ENCODE results near the gene TMEM170A.
A peak's percentile ranks its signal among the peaks of the same experiment; 100 is the strongest.

TMEM170A gene

GRCh38 chr16:75477680-75478473 is 13.4 kb upstream of the TMEM170A start:
- no peaks in the 10 kb centered on the region for H3K36me3 Mint-ChIP-seq (ENCODE audit: low read depth)
- TF ChIP-seq CTCF (IDR thresholded peaks at IDR 0.05; ENCODE audit: unreplicated experiment in 3 of 3): no peak
- H3K27ac Mint-ChIP-seq: no peak overlapping the region
- no peak overlapping the region for H3K4me3 Mint-ChIP-seq
- no peaks in the 10 kb centered on the region for H3K4me1 Mint-ChIP-seq
- H3K27me3 Mint-ChIP-seq (ENCODE audit: low read depth): peaks cover 6% of the 10 kb centered on the region
- H3K9me3 Mint-ChIP-seq: no peaks in the 10 kb centered on the region

GRCh38 chr16:75476817-75477216 is 12.3 kb upstream of the TMEM170A start:
- no peaks in the 10 kb centered on the region for H3K36me3 Mint-ChIP-seq (ENCODE audit: low read depth)
- TF ChIP-seq CTCF (IDR thresholded peaks at IDR 0.05; ENCODE audit: unreplicated experiment in 3 of 3): no peak
- no peaks in the 10 kb centered on the region for H3K9me3 Mint-ChIP-seq
- peaks cover 2% of the 10 kb centered on the region for H3K27me3 Mint-ChIP-seq (ENCODE audit: low read depth)
- no peak overlapping the region for H3K4me3 Mint-ChIP-seq
- no peak overlapping the region for H3K27ac Mint-ChIP-seq
- no peaks in the 10 kb centered on the region for H3K4me1 Mint-ChIP-seq

GRCh38 chr16:75475420-75475847 is 10.9 kb upstream of the TMEM170A start:
- TF ChIP-seq CTCF (IDR thresholded peaks at IDR 0.05; ENCODE audit: unreplicated experiment in 3 of 3): no peak
- Mint-ChIP-seq H3K27me3 (ENCODE audit: low read depth) (no peaks in the 10 kb centered on the region), H3K27ac (no peak overlapping the region), H3K9me3 (no peaks in the 10 kb centered on the region), H3K4me3 (no peak overlapping the region), H3K36me3 (ENCODE audit: low read depth) (no peaks in the 10 kb centered on the region), H3K4me1 (no peaks in the 10 kb centered on the region)

GRCh38 chr16:75472908-75473877 is 8.7 kb upstream of the TMEM170A start:
- Mint-ChIP-seq H3K9me3 (no peaks in the 10 kb centered on the region), H3K36me3 (ENCODE audit: low read depth) (no peaks in the 10 kb centered on the region), H3K4me3 (no peak overlapping the region), H3K27ac (no peak overlapping the region), H3K4me1 (no peaks in the 10 kb centered on the region), H3K27me3 (ENCODE audit: low read depth) (no peaks in the 10 kb centered on the region)
- TF ChIP-seq CTCF (IDR thresholded peaks at IDR 0.05; ENCODE audit: unreplicated experiment in 3 of 3): no peak

GRCh38 chr16:75471723-75472633 is 7.5 kb upstream of the TMEM170A start:
- Mint-ChIP-seq H3K27ac (no peak overlapping the region), H3K9me3 (no peaks in the 10 kb centered on the region), H3K4me1 (no peaks in the 10 kb centered on the region), H3K4me3 (no peak overlapping the region), H3K36me3 (ENCODE audit: low read depth) (no peaks in the 10 kb centered on the region), H3K27me3 (ENCODE audit: low read depth) (no peaks in the 10 kb centered on the region)
- peak; percentile 64 to 74 (median 74) for TF ChIP-seq CTCF (IDR thresholded peaks at IDR 0.05; ENCODE audit: unreplicated experiment in 3 of 3)
